Neural crest cell (in vitro differentiated cells): ENCODE data around the gene ALG1. TPM values are rescaled to one million over a fixed set of nuclear protein-coding genes. Genes with fewer than 3 reads are reported as not detected.

ENCODE experiments used
- DNase-seq: peaks from one replicate; pipeline ENCODE4 v3.0.0; 2021; ENCODE audit warnings: low read depth, mixed read lengths, low spot score
- H3K27ac Mint-ChIP-seq: one replicate; pipeline ENCODE4 v1.8.0; 2021; ENCODE audit warnings: mild to moderate bottlenecking, mixed read lengths; ENCODE audit not compliant: unreplicated experiment
- H3K27me3 Mint-ChIP-seq: 2 replicates; pipeline ENCODE4 v1.8.0; 2021; ENCODE audit warnings: low read depth, mild to moderate bottlenecking, mixed read lengths
- H3K36me3 Mint-ChIP-seq: 2 replicates; pipeline ENCODE4 v1.8.0; 2021; ENCODE audit warnings: low read depth, mild to moderate bottlenecking, mixed read lengths
- H3K4me1 Mint-ChIP-seq: 2 replicates; pipeline ENCODE4 v1.8.0; 2021; ENCODE audit warnings: mixed read lengths
- H3K4me3 Mint-ChIP-seq: one replicate; pipeline ENCODE4 v1.8.0; 2021; ENCODE audit warnings: mild to moderate bottlenecking, mixed read lengths
- H3K9me3 Mint-ChIP-seq: 2 replicates; pipeline ENCODE4 v1.8.0; 2021; ENCODE audit warnings: mixed read lengths
- total RNA-seq: library from RNA; stranded (reverse); gene quantifications from 2 replicates; pipeline ENCODE4 v1.2.1, GENCODE V29; 2021
- TF ChIP-seq, protein P1 (sequence below): fragments of 200-600 bp; sonication (generic); conservative IDR thresholded peaks from 2 replicates; pipeline ENCODE4 v1.5.0; 2021; ENCODE audit warnings: antibody characterized with exemption, mild to moderate bottlenecking

The ALG1 gene
- total RNA-seq, 1 donor from 2014 or later, result 23.2 TPM

DNA sequence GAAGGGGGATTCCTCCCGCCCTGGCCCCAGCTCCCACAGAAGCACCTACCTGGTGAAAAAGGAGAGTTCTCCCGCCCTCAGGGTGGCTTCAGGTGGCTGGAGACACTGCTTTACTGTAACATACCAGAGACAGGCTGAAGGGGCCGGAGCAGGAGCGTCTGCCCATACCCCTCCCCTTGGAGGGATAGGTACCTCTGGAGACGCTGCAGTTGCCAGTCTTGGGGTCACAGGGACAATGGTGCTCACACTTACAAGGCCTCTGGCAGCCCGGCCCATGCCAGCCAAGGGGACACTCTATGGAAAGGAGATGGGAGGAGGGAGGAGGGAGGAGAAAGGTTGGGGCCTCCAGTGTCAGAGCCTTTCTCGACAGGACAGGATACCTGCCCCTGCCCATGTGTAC, 44.6 kb upstream of the ALG1 start:
- no peak overlapping the region for H3K27ac Mint-ChIP-seq
- H3K27me3 Mint-ChIP-seq, result peaks cover 3% of the 10 kb centered on the region
- H3K9me3 Mint-ChIP-seq, result no peaks in the 10 kb centered on the region
- H3K4me3 Mint-ChIP-seq, result no peak overlapping the region
- DNase-seq, result no peak
- H3K36me3 Mint-ChIP-seq, result no peaks in the 10 kb centered on the region
- TF ChIP-seq, protein P1, sequence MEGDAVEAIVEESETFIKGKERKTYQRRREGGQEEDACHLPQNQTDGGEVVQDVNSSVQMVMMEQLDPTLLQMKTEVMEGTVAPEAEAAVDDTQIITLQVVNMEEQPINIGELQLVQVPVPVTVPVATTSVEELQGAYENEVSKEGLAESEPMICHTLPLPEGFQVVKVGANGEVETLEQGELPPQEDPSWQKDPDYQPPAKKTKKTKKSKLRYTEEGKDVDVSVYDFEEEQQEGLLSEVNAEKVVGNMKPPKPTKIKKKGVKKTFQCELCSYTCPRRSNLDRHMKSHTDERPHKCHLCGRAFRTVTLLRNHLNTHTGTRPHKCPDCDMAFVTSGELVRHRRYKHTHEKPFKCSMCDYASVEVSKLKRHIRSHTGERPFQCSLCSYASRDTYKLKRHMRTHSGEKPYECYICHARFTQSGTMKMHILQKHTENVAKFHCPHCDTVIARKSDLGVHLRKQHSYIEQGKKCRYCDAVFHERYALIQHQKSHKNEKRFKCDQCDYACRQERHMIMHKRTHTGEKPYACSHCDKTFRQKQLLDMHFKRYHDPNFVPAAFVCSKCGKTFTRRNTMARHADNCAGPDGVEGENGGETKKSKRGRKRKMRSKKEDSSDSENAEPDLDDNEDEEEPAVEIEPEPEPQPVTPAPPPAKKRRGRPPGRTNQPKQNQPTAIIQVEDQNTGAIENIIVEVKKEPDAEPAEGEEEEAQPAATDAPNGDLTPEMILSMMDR, result no peak
- H3K4me1 Mint-ChIP-seq, result no peaks in the 10 kb centered on the region

- no peak for DNase-seq
- Mint-ChIP-seq H3K9me3 (no peaks in the 10 kb centered on the region), H3K4me3 (no peak overlapping the region), H3K27me3 (peaks cover 3% of the 10 kb centered on the region), H3K27ac (no peak overlapping the region), H3K36me3 (no peaks in the 10 kb centered on the region), H3K4me1 (peaks cover 2% of the 10 kb centered on the region)
- TF ChIP-seq, protein P1, result no peak
These were observed 43.9 kb upstream of the ALG1 start for GRCh38 chr16:5027575-5028235.

DNA sequence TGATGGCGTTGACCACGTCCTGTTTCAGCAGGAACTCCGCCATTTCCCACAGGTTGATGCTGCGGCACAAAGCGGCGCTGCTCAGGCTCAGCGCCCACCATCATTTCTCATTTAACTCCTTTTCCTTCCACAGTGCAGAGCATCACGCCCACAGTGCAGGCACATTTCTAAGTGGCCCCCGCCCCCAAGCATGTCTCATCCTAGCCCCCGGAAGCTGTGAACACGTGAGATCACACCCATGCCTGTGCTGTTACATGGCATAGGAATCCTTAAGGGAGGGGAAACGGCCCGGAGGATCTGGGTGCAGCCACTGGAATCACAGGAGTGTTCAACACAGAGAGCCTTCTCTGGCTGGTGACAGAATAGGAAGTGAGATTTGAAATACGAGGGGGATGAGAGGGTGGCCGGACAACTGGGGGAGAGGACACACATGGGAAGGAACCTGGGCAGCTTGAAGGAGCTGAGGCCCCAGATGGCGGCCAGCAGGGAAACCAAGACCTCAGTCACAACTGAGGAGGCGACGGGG, 42.6 kb upstream of the ALG1 start:
- no peaks in the 10 kb centered on the region for H3K36me3 Mint-ChIP-seq
- peak overlapping the region; percentile 15 for H3K4me3 Mint-ChIP-seq
- H3K27me3 Mint-ChIP-seq, result peaks cover 5% of the 10 kb centered on the region
- no peaks in the 10 kb centered on the region for H3K9me3 Mint-ChIP-seq
- no peak overlapping the region for H3K27ac Mint-ChIP-seq
- DNase-seq, result no peak
- TF ChIP-seq, protein P1, result no peak
- H3K4me1 Mint-ChIP-seq, result peaks cover 9% of the 10 kb centered on the region

DNA sequence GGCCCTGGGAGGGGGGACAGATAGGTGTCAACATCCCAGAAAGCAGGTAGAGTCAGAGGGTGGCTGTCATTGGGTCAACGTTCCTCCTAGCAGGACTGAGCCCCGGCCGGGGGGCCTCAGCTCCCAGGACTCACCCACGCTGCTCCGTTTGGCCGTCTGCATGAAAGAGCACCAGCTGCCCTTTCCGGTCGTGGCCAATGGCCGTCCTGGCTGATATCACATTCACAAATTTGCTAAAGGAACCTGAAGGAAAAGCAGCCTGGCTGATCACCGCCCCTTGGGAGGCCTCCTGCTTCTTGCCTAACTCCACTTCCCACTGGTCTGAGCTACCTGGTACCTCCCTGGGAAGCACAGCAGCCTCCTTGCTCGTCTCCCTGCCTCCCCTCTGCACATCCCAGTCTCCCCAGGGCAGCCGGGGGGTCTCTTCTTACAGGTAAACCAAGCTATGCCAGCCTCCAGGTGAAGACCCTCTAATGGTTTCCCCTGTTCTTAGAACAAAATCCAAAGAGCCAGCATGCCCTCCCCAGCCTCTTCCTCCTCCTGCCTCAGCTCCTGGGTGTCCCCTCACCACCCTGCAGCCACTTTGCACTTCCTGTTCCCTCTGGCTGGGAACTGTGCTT, 41.3 kb upstream of the ALG1 start:
- Mint-ChIP-seq H3K4me1 (peaks cover 21% of the 10 kb centered on the region), H3K27me3 (peaks cover 8% of the 10 kb centered on the region), H3K36me3 (no peaks in the 10 kb centered on the region), H3K4me3 (peak overlapping the region; percentile 51), H3K27ac (no peak overlapping the region), H3K9me3 (no peaks in the 10 kb centered on the region)
- TF ChIP-seq, protein P1, result no peak
- no peak for DNase-seq

GRCh38 chr16:5031601-5032000, 40.0 kb upstream of the ALG1 start:
- no peaks in the 10 kb centered on the region for H3K9me3 Mint-ChIP-seq
- H3K27me3 Mint-ChIP-seq, result peaks cover 8% of the 10 kb centered on the region
- no peak for DNase-seq
- H3K4me3 Mint-ChIP-seq, result peak overlapping the region; percentile 79
- H3K27ac Mint-ChIP-seq, result no peak overlapping the region
- H3K4me1 Mint-ChIP-seq, result peaks cover 28% of the 10 kb centered on the region
- TF ChIP-seq, protein P1, result no peak
- H3K36me3 Mint-ChIP-seq, result no peaks in the 10 kb centered on the region
